Measurements from ENCODE around the gene PARP9.

PARP9 gene

GRCh38 chr3:122484985-122485384, 79.1 kb downstream of the PARP9 start:
- no peak overlapping the region for H3K4me3 ChIP-seq (ENCODE audit: low read depth, low read length)
- TF ChIP-seq CTCF (IDR thresholded peaks at IDR 0.05; ENCODE audit: low read depth, low read length), result no peak

GRCh38 chr3:122481390-122481789, 82.7 kb downstream of the PARP9 start:
- TF ChIP-seq CTCF (IDR thresholded peaks at IDR 0.05; ENCODE audit: low read depth, low read length), result no peak
- H3K4me3 ChIP-seq (ENCODE audit: low read depth, low read length), result no peak overlapping the region

Measured in WI38 (cell line).